ENCODE data around the gene PIEZO1. TPM values are rescaled to one million over a fixed set of nuclear protein-coding genes. Genes with fewer than 3 reads are reported as not detected.

The PIEZO1 gene
- total and polyA plus RNA-seq, 2 experiments from 2014 or later, result 30.4 to 70.1 TPM

- Mint-ChIP-seq H3K27me3 (ENCODE audit: insufficient read depth, low read depth, poor library complexity) (peaks cover 25% of the 10 kb centered on the region), H3K4me1 (peaks cover 43% of the 10 kb centered on the region), H3K4me3 (no peak overlapping the region), H3K9me3 (no peaks in the 10 kb centered on the region), H3K36me3 (ENCODE audit: low read depth) (no peaks in the 10 kb centered on the region; the same call in 2 of the 3 replicates), H3K27ac (no peak overlapping the region)
- ATAC-seq, result no peak
- Histone ChIP-seq H3K36me3 (ENCODE audit: insufficient read depth) (no peaks in the 10 kb centered on the region), H2AFZ (no peak overlapping the region), H3K4me3 (no peak overlapping the region), H3K27ac (ENCODE audit: low read depth) (peak overlapping the region; percentile 80), H3K27me3 (ENCODE audit: insufficient read depth) (no peaks in the 10 kb centered on the region), H3K4me2 (no peak overlapping the region), H3K79me2 (replicated peaks; ENCODE audit: insufficient read depth) (peaks cover 4% of the 10 kb centered on the region), H4K20me1 (replicated peaks; ENCODE audit: insufficient read depth) (no peaks in the 10 kb centered on the region), H3F3A (replicated peaks; ENCODE audit: low read depth) (peaks cover 19% of the 10 kb centered on the region; the same call in 1 of the 2 replicates), H3K9me2 (ENCODE audit: insufficient read depth) (no peaks in the 10 kb centered on the region), H3K4me1 (ENCODE audit: insufficient read depth) (peaks cover 9% of the 10 kb centered on the region)
- no peak for DNase-seq (ENCODE audit: low spot score)
- TF ChIP-seq EZH2 (IDR thresholded peaks at IDR 0.05; ENCODE audit: low read depth, unreplicated experiment) (no peak), NANOG (IDR thresholded peaks at IDR 0.05; ENCODE audit: borderline replicate concordance) (no peak), CTCF (conservative IDR thresholded peaks at IDR 0.05; ENCODE audit: low read depth in 2 of 2) (no peak), ETS1 (IDR thresholded peaks at IDR 0.05) (no peak), EZH2phosphoT487 (IDR thresholded peaks at IDR 0.05; ENCODE audit: unreplicated experiment) (no peak), CREB1 (CRISPR knock-in tag; IDR thresholded peaks at IDR 0.05; ENCODE audit: low read depth) (no peak), ZNF462 (CRISPR knock-in tag; IDR thresholded peaks at IDR 0.05) (no peak), REST (IDR thresholded peaks at IDR 0.05; ENCODE audit: unreplicated experiment) (no peak), JUNB (IDR thresholded peaks at IDR 0.05; ENCODE audit: unreplicated experiment) (no peak), STAT1 (IDR thresholded peaks at IDR 0.05; ENCODE audit: unreplicated experiment) (no peak), POLR2AphosphoS5 (IDR thresholded peaks at IDR 0.05; ENCODE audit: low read depth) (no peak), ZNF331 (CRISPR knock-in tag; IDR thresholded peaks at IDR 0.05; ENCODE audit: low read depth) (no peak), ZNF114 (CRISPR knock-in tag; IDR thresholded peaks at IDR 0.05) (no peak)
Measured at GRCh38 chr16:88758944-88759244, 26.1 kb downstream of the PIEZO1 start.

Measured in GM23338 (cell line).